M059J (cell line): ENCODE data around the gene TNP2. TPM values are rescaled to one million over a fixed set of nuclear protein-coding genes. Genes with fewer than 3 reads are reported as not detected.

Source experiments
- DNase-seq: peaks from one replicate; pipeline ENCODE4 v3.0.0-alpha.2; 2012; ENCODE audit warnings: low read depth
- total RNA-seq: library from RNA; depleted of rRNA; stranded (reverse); fragments of >200 nt; shearing (Covaris generic); gene quantifications from 2 replicates; pipeline ENCODE4 v1.2.3, GENCODE V29; 2014

Gene TNP2
- total RNA-seq, 1 experiment from 2014 or later: not detected

GRCh38 chr16:11240636-11241473, 28.3 kb downstream of the TNP2 start:
- DNase-seq: no peak

GRCh38 chr16:11239644-11240632, 29.2 kb downstream of the TNP2 start:
- DNase-seq: no peak

GRCh38 chr16:11238272-11239202, 30.6 kb downstream of the TNP2 start:
- no peak for DNase-seq

- DNase-seq: no peak
These were observed 32.5 kb downstream of the TNP2 start for GRCh38 chr16:11236461-11237254.

- DNase-seq: no peak
These were observed 33.5 kb downstream of the TNP2 start for GRCh38 chr16:11235703-11235991.

GRCh38 chr16:11234884-11235702, 34.0 kb downstream of the TNP2 start:
- DNase-seq: peak; percentile 79

- peak; percentile 73 for DNase-seq
These were observed 35.3 kb downstream of the TNP2 start for GRCh38 chr16:11233727-11234376.

- DNase-seq: no peak
These were observed 36.0 kb downstream of the TNP2 start for GRCh38 chr16:11232852-11233726.

GRCh38 chr16:11232302-11232851, 36.7 kb downstream of the TNP2 start:
- DNase-seq: no peak

GRCh38 chr16:11231367-11231970, 37.7 kb downstream of the TNP2 start:
- no peak for DNase-seq

- DNase-seq: no peak
These were observed 39.2 kb downstream of the TNP2 start for GRCh38 chr16:11229906-11230305.

- no peak for DNase-seq
These were observed 39.7 kb downstream of the TNP2 start for GRCh38 chr16:11229432-11229831.

GRCh38 chr16:11225677-11226549, 43.2 kb downstream of the TNP2 start:
- DNase-seq: no peak

GRCh38 chr16:11224894-11225676, 44.0 kb downstream of the TNP2 start:
- DNase-seq: no peak

- DNase-seq: no peak
These were observed 44.8 kb downstream of the TNP2 start for GRCh38 chr16:11224096-11224893.
